HG03280 (cell line): ENCODE data around the gene KDM3B.
A peak's percentile ranks its signal among the peaks of the same experiment; 100 is the strongest.

Experiments used
- ATAC-seq: cut with Tn5 transposase; IDR thresholded peaks from one replicate; pipeline ENCODE4 v1.9.1; 2021; ENCODE audit warnings: mild to moderate bottlenecking, moderate library complexity; ENCODE audit not compliant: unreplicated experiment

KDM3B gene

DNA sequence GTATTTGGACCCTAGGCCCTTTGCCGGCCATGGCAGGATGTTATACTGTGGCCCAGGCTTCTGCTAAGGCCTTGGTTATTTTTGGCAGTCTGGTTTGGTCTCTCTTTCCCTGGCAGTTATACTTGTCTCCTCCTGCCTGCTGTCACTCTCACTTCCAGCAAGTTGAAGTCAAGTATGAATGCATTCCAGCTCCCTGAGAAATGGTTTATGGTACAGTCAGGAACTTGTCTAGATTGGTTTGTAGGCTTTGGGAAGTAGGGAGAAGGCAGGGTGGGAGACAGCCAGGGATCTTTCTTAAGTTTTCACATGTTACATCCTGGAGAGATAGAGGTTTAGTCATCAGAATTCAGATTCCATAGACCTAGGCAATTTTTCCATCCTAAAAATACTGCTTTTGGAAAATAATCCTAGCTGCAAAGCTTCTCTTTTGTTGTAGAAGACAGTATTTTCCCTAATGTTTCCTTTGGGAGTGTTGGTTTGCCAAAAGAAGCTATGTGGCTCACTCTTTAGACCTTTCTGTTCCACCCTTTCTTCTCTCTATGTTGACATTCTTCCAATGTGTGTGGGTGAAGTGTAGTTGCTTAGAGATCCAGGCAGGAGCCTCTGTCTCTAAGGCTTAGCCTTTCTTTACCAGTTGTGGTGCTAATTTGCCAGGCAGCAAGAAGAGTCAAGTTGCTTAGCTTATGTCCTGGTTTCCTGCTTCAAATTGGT, 2.5 kb upstream of the KDM3B start:
- ATAC-seq = no peak

DNA sequence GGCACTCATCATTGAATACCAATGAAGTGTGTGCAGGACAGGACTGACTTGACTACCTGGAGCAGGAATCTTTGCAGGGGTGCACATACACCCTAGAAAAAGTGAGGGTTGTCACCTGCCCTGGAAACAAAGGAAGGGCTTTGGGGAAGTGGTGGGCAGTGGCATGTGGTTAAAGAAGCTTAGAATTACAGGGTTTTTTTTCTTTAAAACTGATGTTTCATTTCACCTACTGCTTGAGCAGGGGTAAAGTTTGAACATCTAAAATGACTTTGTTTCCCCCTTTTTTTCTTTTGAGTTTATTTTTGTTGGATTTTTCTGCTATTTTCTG, 2.0 kb upstream of the KDM3B start:
- ATAC-seq = no peak

- no peak for ATAC-seq
Observed at GRCh38 chr5:138351056-138351455, 1.4 kb upstream of the KDM3B start.

GRCh38 chr5:138351517-138351916, 968 bp upstream of the KDM3B start:
- no peak for ATAC-seq

GRCh38 chr5:138352722-138353559, 456 bp downstream of the KDM3B start:
- ATAC-seq = peak; percentile 46

DNA sequence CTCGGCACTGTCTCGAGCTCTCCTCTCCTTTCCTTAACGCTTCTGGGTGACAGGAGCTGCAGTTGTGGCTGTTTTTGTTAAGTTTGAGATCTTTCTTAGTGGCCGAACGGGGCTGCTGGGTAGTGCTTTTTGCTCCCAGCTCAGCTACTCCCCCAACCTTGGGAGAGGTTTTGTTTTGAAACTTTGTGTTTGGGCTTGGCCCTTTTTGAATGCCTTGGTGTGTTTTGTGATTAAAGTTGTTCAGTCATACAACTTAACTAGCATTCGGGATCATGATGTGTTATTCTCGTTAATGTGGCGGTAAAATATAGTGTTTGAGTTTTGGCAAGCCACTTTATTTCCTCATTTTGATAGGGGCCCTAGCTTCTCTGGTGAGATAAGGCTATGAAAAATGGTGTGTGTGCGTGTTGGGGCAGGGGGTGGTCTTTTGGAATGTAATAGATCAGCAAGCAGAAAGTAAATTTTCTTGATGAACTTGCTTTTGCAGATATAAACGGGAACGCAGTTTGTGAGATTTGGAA, 1.1 kb downstream of the KDM3B start:
- no peak for ATAC-seq

DNA sequence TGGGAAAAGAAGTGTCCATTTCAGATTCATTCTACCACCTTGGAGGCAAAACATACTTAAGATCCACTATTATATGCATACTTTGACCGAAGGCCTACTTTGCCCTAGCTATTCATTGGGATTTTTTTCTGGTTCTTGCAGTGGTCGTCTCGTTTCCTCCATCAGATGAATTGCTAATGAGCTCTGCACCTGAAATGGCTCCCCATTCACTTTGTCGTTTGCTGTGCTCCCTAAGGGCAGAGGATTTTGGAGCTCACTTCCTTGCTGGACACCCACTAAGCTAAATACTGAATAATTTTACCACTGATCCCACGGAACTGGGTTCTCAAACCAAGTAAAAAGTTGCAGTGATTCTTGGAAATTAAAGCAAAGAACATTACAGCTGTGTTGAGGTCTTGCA, 1.9 kb downstream of the KDM3B start:
- no peak for ATAC-seq

GRCh38 chr5:138354926-138355378, 2.5 kb downstream of the KDM3B start:
- ATAC-seq = peak; percentile 42

DNA sequence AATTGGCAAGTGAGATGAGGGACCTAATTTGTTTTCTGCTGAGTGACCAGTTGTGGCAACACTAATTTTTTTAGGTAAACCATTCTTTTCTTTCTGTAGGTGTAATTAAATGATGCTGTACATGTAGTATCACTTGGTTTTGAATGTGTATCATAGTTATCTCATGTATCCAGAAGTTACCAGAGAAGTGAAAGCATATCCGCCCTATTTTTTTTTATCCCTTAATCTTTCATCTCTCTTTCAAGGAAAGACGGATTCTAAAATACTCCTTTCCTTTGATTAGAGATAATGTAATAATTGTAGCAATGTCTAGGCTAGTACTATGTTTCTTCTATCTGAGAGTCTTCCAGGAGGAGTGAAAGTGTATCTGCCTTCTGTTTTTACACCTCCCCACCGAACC, 7.1 kb downstream of the KDM3B start:
- ATAC-seq = no peak

DNA sequence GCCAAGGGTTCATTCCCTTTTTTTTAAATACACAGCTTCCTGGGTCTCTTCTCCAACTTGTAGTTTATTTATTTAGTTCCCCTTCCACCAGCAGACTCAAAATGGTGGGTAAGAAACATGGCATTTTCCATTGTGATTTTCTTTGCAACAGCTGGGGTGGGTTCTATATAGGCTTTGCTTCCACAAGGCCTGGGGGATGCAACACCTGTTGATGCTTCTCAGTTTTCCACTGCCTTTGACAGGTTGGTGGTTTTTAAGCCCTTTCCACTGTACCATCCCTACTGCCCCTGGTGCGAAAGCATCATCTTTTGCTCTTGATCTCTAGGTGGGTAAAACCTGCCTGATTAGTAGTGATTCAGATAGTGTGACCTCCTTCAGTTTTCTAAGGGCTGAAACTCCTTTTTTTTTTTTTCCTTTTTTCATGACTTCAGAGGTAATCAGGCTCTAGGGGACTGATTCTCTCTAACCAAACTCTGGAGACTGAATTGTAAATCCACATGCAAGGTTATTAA, 8.5 kb downstream of the KDM3B start:
- no peak for ATAC-seq

- no peak for ATAC-seq
Observed at GRCh38 chr5:138364576-138364975, 12.1 kb downstream of the KDM3B start.

GRCh38 chr5:138366632-138367382, 14.3 kb downstream of the KDM3B start:
- ATAC-seq = no peak

GRCh38 chr5:138369261-138369660, 16.8 kb downstream of the KDM3B start:
- no peak for ATAC-seq

DNA sequence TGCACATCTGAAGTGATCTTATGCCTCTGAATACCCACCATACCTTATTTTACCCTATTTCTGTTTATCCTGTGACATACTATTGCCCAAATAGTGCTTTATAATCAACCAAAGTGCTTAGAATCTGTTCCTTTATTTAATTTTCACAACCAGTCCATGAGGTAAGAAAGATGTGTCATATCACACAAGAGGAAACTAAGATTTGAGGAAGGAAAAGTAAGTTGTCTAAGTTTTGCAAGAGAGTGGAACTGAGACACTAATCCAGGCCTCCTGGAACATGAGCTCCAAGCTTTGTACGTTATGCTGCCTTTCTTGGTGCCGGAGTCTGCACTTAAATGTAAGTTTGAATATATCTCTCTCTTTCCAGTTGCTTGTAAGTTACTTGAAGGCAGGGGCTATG, 17.2 kb downstream of the KDM3B start:
- no peak for ATAC-seq

GRCh38 chr5:138370537-138370936, 18.1 kb downstream of the KDM3B start:
- no peak for ATAC-seq

DNA sequence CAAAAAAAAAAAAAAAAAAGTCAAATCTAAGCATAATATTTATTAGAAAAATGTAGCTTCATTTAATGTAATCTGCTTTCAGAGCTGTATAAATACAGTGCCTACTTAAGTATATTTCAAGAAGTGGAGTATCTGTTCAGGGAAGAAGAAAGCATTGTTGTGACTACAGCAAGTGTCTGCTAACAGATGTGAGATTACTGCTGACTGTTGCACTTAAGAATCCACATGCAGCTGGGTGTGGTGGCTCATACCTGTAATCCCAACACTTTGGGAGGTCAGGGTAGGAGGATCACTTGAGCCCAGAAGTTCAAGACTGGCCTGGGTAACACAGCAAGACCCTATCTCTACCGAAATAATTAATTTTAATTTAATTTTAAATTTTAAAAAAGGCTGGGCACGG, 19.0 kb downstream of the KDM3B start:
- no peak for ATAC-seq

DNA sequence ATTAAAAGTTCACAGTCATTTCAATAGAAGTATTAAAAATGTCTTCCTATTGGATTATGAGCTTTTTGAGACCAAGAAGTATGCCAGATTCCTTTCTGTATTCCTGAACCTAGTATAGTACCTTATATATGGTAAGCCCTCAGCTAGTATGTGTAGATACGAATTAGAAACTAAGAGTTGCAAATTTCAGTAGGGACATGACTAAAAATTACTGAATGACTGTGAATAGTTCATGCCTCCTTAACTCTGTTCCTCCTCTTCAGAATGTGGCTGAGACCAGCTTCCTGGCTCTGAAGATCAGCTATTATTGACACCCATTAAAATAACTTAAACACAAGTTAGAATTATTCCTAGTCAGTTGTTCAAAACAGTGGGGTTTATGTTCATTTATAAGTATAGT, 19.7 kb downstream of the KDM3B start:
- ATAC-seq = peak; percentile 67

DNA sequence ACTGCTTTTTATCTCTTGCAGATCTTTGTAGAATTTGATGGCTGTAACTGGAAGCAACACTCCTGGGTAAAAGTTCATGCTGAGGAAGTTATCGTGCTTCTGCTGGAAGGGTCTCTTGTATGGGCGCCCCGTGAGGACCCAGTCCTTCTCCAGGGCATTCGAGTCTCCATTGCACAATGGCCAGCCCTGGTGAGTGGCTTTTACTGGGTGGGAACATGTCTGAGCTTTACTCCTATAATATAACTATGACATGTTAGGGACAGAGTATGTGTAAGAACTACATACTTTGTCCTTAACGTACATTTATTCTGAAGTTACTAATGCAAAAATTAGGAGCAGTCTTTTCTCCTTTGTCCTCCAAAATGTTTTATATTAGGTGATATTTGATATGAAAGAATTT, 20.2 kb downstream of the KDM3B start:
- no peak for ATAC-seq

DNA sequence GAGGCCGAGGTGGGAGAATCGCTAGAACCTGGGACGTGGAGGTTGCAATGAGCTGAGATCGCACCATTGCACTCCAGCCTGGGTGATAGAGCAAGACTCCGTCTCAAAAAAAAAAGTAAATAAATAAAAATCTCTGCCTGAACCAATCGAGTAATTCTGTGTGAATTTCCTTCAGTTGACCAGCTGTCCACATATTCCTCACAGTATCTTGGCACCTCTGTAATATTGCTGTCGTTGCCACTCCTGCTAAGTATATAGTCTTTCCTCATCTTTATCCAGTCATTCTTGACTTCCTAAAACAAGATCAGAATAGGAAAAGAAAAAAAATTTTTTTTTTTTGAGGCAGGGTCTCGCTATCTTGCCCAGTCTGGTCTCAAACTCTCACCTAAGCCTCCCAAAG, 29.9 kb downstream of the KDM3B start:
- ATAC-seq = no peak

- ATAC-seq = no peak
Observed at GRCh38 chr5:138385660-138386059, 33.2 kb downstream of the KDM3B start.

GRCh38 chr5:138386290-138386689, 33.8 kb downstream of the KDM3B start:
- ATAC-seq = no peak
